ENCODE data around the gene HDAC9.

Gene HDAC9

DNA sequence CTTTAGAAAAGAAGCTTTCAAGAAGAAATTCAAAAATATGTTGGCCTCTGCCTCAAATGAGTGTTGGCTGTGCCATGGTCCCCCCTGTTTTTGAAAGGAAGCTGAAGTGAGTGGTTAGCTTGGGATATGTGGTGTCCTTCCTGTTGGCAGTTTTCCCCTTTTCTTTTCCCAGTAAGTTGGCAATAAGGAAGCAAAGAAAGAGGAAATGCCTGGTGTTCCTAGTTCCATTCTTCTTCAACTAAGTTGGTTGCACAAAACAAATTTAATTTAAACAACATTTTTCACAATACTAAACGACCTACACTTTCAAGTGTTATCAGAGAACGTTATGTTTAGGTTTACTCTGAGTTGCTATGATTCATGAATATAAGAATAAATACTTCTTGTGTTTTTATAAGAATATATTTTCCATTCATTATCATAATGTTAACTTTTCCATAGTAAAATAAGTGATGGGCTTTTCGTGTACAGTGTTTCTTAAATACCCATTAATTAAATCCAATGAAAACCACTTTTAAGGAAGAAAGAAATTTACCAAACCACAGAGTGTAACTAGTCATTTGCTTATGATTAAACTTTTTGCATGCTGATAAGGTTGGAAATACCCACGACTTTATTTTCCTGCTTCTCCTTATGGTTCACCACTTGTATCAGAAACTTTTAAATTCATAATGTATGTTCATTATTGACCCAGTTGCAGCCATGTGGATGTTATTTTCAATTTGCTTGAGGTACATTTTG is 7.7 kb downstream of the HDAC9 start:
- H3K4me2 ChIP-seq, result no peak overlapping the region
- H3K4me3 ChIP-seq (IDR thresholded peaks at IDR 0.05; ENCODE audit: insufficient read depth, low read depth, low read length), result no peak overlapping the region
- no peaks in the 10 kb centered on the region for H3K27me3 ChIP-seq (ENCODE audit: insufficient read depth, low read depth)
- TF ChIP-seq, protein P1, sequence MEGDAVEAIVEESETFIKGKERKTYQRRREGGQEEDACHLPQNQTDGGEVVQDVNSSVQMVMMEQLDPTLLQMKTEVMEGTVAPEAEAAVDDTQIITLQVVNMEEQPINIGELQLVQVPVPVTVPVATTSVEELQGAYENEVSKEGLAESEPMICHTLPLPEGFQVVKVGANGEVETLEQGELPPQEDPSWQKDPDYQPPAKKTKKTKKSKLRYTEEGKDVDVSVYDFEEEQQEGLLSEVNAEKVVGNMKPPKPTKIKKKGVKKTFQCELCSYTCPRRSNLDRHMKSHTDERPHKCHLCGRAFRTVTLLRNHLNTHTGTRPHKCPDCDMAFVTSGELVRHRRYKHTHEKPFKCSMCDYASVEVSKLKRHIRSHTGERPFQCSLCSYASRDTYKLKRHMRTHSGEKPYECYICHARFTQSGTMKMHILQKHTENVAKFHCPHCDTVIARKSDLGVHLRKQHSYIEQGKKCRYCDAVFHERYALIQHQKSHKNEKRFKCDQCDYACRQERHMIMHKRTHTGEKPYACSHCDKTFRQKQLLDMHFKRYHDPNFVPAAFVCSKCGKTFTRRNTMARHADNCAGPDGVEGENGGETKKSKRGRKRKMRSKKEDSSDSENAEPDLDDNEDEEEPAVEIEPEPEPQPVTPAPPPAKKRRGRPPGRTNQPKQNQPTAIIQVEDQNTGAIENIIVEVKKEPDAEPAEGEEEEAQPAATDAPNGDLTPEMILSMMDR (conservative IDR thresholded peaks at IDR 0.05; ENCODE audit: low read depth, low read length), result no peak
- peaks cover 39% of the 10 kb centered on the region for H3K79me2 ChIP-seq (ENCODE audit: insufficient read depth, low read depth)
- H2AFZ ChIP-seq (ENCODE audit: low read depth), result no peak overlapping the region
- H3K27ac ChIP-seq, result no peak overlapping the region
- peaks cover 63% of the 10 kb centered on the region for H3K4me1 ChIP-seq (ENCODE audit: low read depth, poor library complexity, severe bottlenecking)
- no peak overlapping the region for H3K9ac ChIP-seq
- H4K20me1 ChIP-seq (ENCODE audit: insufficient read depth), result no peaks in the 10 kb centered on the region
- no peaks in the 10 kb centered on the region for H3K36me3 ChIP-seq (ENCODE audit: insufficient read depth)

DNA sequence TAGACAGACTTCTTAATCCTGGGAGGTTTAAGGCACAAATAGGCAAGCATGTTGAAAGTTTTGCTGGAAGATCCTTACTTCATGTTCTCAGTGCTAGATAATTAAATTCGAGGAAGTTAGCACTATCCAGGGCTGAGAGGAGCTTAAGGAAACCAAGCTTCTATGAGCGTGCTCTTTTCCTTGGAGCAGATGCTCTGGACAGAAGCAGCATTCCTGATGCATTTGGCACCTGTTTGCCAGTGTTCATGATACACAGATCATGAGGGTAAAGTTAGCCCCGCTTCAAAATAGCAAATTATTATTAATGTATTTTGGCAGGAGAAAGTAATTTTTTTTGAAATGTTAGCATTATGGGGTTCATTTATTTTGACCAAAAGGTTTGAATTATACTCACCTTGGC is 9.4 kb downstream of the HDAC9 start:
- H3K79me2 ChIP-seq (ENCODE audit: insufficient read depth, low read depth), result peaks cover 32% of the 10 kb centered on the region
- H3K4me2 ChIP-seq, result peak overlapping the region; percentile 60; the same call in 1 of the 2 replicates
- TF ChIP-seq, protein P1 (conservative IDR thresholded peaks at IDR 0.05; ENCODE audit: low read depth, low read length), result no peak
- H3K27ac ChIP-seq, result no peak overlapping the region
- no peak overlapping the region for H2AFZ ChIP-seq (ENCODE audit: low read depth)
- no peaks in the 10 kb centered on the region for H4K20me1 ChIP-seq (ENCODE audit: insufficient read depth)
- no peaks in the 10 kb centered on the region for H3K27me3 ChIP-seq (ENCODE audit: insufficient read depth, low read depth)
- no peak overlapping the region for H3K4me3 ChIP-seq (IDR thresholded peaks at IDR 0.05; ENCODE audit: insufficient read depth, low read depth, low read length)
- no peaks in the 10 kb centered on the region for H3K36me3 ChIP-seq (ENCODE audit: insufficient read depth)
- peaks cover 61% of the 10 kb centered on the region for H3K4me1 ChIP-seq (ENCODE audit: low read depth, poor library complexity, severe bottlenecking)
- H3K9ac ChIP-seq, result no peak overlapping the region

DNA sequence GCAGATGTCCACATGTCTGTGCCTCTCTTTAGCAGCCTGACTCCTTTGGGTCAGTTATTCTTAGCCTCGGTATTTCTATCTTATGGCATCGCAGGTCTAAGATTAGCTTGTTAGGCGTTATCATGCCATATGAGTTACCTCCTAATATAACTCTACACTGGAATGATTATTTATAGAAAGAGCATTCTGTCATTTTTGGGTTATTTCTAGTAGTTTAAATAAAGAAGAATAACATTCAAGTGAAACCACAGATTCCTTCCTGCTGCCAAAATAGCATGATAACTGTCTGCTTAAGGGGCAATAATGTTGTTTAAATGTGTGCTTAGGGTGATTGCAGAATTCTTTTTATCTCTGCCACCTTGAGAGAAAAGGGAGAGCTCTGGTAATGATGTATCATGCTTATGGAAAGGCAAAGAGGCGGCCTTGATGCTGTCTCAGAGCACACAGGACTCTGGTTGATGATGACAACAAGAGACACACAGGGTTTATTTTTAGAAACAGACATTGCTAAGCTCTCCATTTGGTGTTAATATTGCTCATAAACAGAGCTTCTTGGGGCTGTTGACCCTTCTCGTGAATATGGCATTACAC is 10.4 kb downstream of the HDAC9 start:
- H3K9ac ChIP-seq, result no peak overlapping the region
- H3K27ac ChIP-seq, result peak overlapping the region; percentile 27; the same call in 1 of the 2 replicates
- no peaks in the 10 kb centered on the region for H4K20me1 ChIP-seq (ENCODE audit: insufficient read depth)
- peaks cover 51% of the 10 kb centered on the region for H3K4me1 ChIP-seq (ENCODE audit: low read depth, poor library complexity, severe bottlenecking)
- H3K79me2 ChIP-seq (ENCODE audit: insufficient read depth, low read depth), result peaks cover 28% of the 10 kb centered on the region; the same call in 1 of the 2 replicates
- H3K4me2 ChIP-seq, result peak overlapping the region; percentile 60
- H2AFZ ChIP-seq (ENCODE audit: low read depth), result no peak overlapping the region
- H3K27me3 ChIP-seq (ENCODE audit: insufficient read depth, low read depth), result no peaks in the 10 kb centered on the region
- H3K36me3 ChIP-seq (ENCODE audit: insufficient read depth), result no peaks in the 10 kb centered on the region
- H3K4me3 ChIP-seq (IDR thresholded peaks at IDR 0.05; ENCODE audit: insufficient read depth, low read depth, low read length), result no peak overlapping the region
- TF ChIP-seq, protein P1 (conservative IDR thresholded peaks at IDR 0.05; ENCODE audit: low read depth, low read length), result no peak

DNA sequence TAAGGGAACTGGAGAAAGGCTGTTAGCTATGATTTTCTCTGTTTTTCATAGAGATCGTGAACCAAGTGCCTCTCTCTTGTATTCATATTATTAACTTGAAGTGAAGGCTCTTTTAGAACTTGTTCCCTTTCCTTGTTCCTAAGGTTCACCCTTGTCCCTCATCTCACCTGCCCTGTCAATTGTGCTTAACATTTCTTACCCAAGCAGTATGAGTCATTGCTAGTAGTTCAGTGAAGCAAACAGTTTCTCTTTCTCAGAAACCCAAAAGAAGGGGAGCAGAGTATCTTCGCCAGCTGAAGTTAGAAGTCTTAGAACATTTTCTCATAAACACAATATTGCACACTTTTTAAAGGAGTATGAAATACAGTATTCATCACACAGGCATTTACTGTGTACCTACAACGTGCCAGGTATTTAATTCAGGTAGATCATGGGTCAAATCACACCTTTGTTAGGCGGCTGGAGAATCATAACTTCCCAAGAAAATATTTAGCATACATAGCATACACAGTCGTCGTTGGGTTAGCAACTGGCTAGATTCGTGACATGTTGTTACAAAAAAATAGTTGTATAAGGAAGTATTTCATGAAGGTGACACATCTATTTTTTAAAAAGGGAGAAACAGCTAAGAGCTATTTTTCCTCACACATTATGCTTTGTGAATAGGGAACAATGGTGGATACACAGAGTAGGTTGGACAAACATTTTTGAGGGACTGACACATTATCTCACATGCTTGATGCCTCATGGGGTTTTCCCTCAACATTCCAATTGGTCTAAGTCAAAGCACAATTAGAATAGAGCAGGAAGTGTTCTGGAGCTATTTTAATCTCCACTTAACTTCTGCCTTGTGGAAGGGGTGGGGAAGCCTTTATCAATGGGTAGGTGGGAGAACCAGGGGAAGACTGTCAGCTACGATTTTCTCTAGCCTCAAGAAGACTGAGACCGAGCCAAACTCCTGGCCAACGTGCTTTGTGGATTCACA is 13.2 kb downstream of the HDAC9 start:
- Histone ChIP-seq H3K4me1 (ENCODE audit: low read depth, poor library complexity, severe bottlenecking) (peaks cover 41% of the 10 kb centered on the region), H3K27me3 (ENCODE audit: insufficient read depth, low read depth) (no peaks in the 10 kb centered on the region), H3K4me2 (no peak overlapping the region), H3K36me3 (ENCODE audit: insufficient read depth) (no peaks in the 10 kb centered on the region), H4K20me1 (ENCODE audit: insufficient read depth) (no peaks in the 10 kb centered on the region), H3K27ac (no peak overlapping the region), H3K4me3 (IDR thresholded peaks at IDR 0.05; ENCODE audit: insufficient read depth, low read depth, low read length) (no peak overlapping the region), H2AFZ (ENCODE audit: low read depth) (no peak overlapping the region), H3K79me2 (ENCODE audit: insufficient read depth, low read depth) (peaks cover 25% of the 10 kb centered on the region; the same call in 1 of the 2 replicates), H3K9ac (no peak overlapping the region)
- TF ChIP-seq, protein P1 (conservative IDR thresholded peaks at IDR 0.05; ENCODE audit: low read depth, low read length), result no peak
